ENCODE data around the gene RAB34. TPM values are rescaled to one million over a fixed set of nuclear protein-coding genes. Genes with fewer than 3 reads are reported as not detected.

The RAB34 gene
- total RNA-seq, 3 donors from 2014 or later (not counting 1 experiment from before 2014, with no cell fraction given), result 3.7 to 12.9 (median 3.8) TPM

GRCh38 chr17:28751600-28752366, 34.1 kb upstream of the RAB34 start:
- Histone ChIP-seq H3K27ac (ENCODE audit: low read length) (no peak overlapping the region), H3K4me3 (ENCODE audit: low read length) (no peak overlapping the region), H3K9me3 (ENCODE audit: control insufficient read depth, insufficient read depth, low read length) (no peaks in the 10 kb centered on the region), H3K36me3 (ENCODE audit: control insufficient read depth, insufficient read depth, low read length) (peaks cover 15% of the 10 kb centered on the region), H3K4me1 (ENCODE audit: control insufficient read depth, insufficient read depth, low read length) (peaks cover 11% of the 10 kb centered on the region), H3K27me3 (ENCODE audit: control insufficient read depth, insufficient read depth, low read length) (no peaks in the 10 kb centered on the region)
- no peaks in the 10 kb centered on the region for H3K36me3 Mint-ChIP-seq
- H3K9me3 Mint-ChIP-seq, result no peaks in the 10 kb centered on the region
- no peak for ATAC-seq
- intact Hi-C loops (cut with micrococcal nuclease), result loop anchor here (5.0 kb wide), 1 partner anchor 34 kb away; the partner anchor contains the start of genes RAB34 and RPL23A
- H3K4me3 Mint-ChIP-seq, result no peak overlapping the region
- no peak for DNase-seq
- H3K27me3 Mint-ChIP-seq (ENCODE audit: low read depth in 2 of 2), result no peaks in the 10 kb centered on the region
- TF ChIP-seq CTCF (IDR thresholded peaks at IDR 0.05), result no peak
- H3K27ac Mint-ChIP-seq, result no peak overlapping the region
- peaks cover 0 to 5% of the 10 kb centered on the region in 2 donors for H3K4me1 Mint-ChIP-seq
- WGBS (ENCODE audit: insufficient coverage), result 95% methylated on average over 9 of the region's 10 CpGs

GRCh38 chr17:28750178-28751047, 32.7 kb upstream of the RAB34 start:
- ATAC-seq (peak; percentile 95 to 97 (median 96)), DNase-seq (peak; percentile 85 to 95)
- Histone ChIP-seq H3K36me3 (ENCODE audit: control insufficient read depth, insufficient read depth, low read length) (peaks cover 15% of the 10 kb centered on the region), H3K4me1 (ENCODE audit: control insufficient read depth, insufficient read depth, low read length) (peaks cover 24% of the 10 kb centered on the region), H3K27me3 (ENCODE audit: control insufficient read depth, insufficient read depth, low read length) (no peaks in the 10 kb centered on the region), H3K4me3 (ENCODE audit: low read length) (no peak overlapping the region), H3K27ac (ENCODE audit: low read length) (no peak overlapping the region), H3K9me3 (ENCODE audit: control insufficient read depth, insufficient read depth, low read length) (no peaks in the 10 kb centered on the region)
- intact Hi-C loops (cut with micrococcal nuclease), result loop anchor here (1.0 to 5.0 kb wide), 2 partner anchors 23 to 33 kb away; partner anchors contain the start of genes RAB34 and RPL23A
- H3K27ac Mint-ChIP-seq, result no peak overlapping the region
- peak; percentile 100 for TF ChIP-seq CTCF (IDR thresholded peaks at IDR 0.05)
- H3K36me3 Mint-ChIP-seq, result no peaks in the 10 kb centered on the region
- H3K4me3 Mint-ChIP-seq, result no peak overlapping the region
- H3K27me3 Mint-ChIP-seq (ENCODE audit: low read depth in 2 of 2), result no peaks in the 10 kb centered on the region
- H3K4me1 Mint-ChIP-seq, result peaks cover 5 to 9% of the 10 kb centered on the region in 2 donors
- no peaks in the 10 kb centered on the region for H3K9me3 Mint-ChIP-seq
- WGBS (ENCODE audit: insufficient coverage), result 54% methylated on average over 20 of the region's 20 CpGs

GRCh38 chr17:28749516-28750177, 32.0 kb upstream of the RAB34 start:
- no peak for ATAC-seq

More at GRCh38 chr17:28749516-28750177, 32.0 kb upstream of the RAB34 start:
- TF ChIP-seq CTCF (IDR thresholded peaks at IDR 0.05), result no peak
- Mint-ChIP-seq H3K9me3 (no peaks in the 10 kb centered on the region), H3K4me3 (no peak overlapping the region), H3K27me3 (ENCODE audit: low read depth in 2 of 2) (no peaks in the 10 kb centered on the region), H3K27ac (no peak overlapping the region), H3K4me1 (peaks cover 5 to 17% of the 10 kb centered on the region in 2 donors), H3K36me3 (no peaks in the 10 kb centered on the region)
- intact Hi-C loops (cut with micrococcal nuclease), result loop anchor here (1.0 to 5.0 kb wide), 2 partner anchors 22 to 32 kb away; partner anchors contain the start of genes RAB34 and RPL23A
- no peak for DNase-seq
- no peaks in the 10 kb centered on the region for H3K9me3 ChIP-seq (ENCODE audit: control insufficient read depth, insufficient read depth, low read length)
- no peak overlapping the region for H3K4me3 ChIP-seq (ENCODE audit: low read length)
- 77% methylated on average over 9 of the region's 11 CpGs for WGBS (ENCODE audit: insufficient coverage)
- no peaks in the 10 kb centered on the region for H3K27me3 ChIP-seq (ENCODE audit: control insufficient read depth, insufficient read depth, low read length)
- peaks cover 15% of the 10 kb centered on the region for H3K36me3 ChIP-seq (ENCODE audit: control insufficient read depth, insufficient read depth, low read length)
- peaks cover 32% of the 10 kb centered on the region for H3K4me1 ChIP-seq (ENCODE audit: control insufficient read depth, insufficient read depth, low read length)
- no peak overlapping the region for H3K27ac ChIP-seq (ENCODE audit: low read length)

Data from natural killer cell (primary cell).